NOMO-1 (cell line): Measurements from ENCODE around the gene WDR46.

Experiments used
- DNase-seq, 2 experiments: peaks; one replicate each; lab custom pipeline; 2025; ENCODE audit not compliant: unreplicated experiment in 2 of 2; lab: John Stamatoyannopoulos, UW

WDR46 gene

GRCh38 chr6:33288921-33289783 is at the start of gene WDR46, which contains the start of gene PFDN6:
WDR46 (minus strand) TSS chr6:33289239; CDS start chr6:33289170, 69 bp downstream.
PFDN6 (plus strand) TSS chr6:33289601; CDS start chr6:33289857, 256 bp downstream.
- peak; percentile 89 to 95 for DNase-seq

- no peak for DNase-seq
Measured at GRCh38 chr6:33336495-33336894, 47.5 kb upstream of the WDR46 start.

- DNase-seq: no peak
Measured at GRCh38 chr6:33335916-33336315, 46.9 kb upstream of the WDR46 start.

- no peak for DNase-seq
Measured at GRCh38 chr6:33333666-33334065, 44.6 kb upstream of the WDR46 start.

GRCh38 chr6:33330736-33331135 is 41.7 kb upstream of the WDR46 start:
- no peak for DNase-seq

- DNase-seq: no peak
Measured at GRCh38 chr6:33329058-33329457, 40.0 kb upstream of the WDR46 start.

GRCh38 chr6:33324125-33324524 is 35.1 kb upstream of the WDR46 start:
- DNase-seq: peak in 1 of 2 experiments; percentile 34

- no peak for DNase-seq
Measured at GRCh38 chr6:33323623-33323948, 34.5 kb upstream of the WDR46 start.

- no peak for DNase-seq
Measured at GRCh38 chr6:33321227-33321626, 32.2 kb upstream of the WDR46 start.

- no peak for DNase-seq
Measured at GRCh38 chr6:33320315-33321181, 31.5 kb upstream of the WDR46 start.

GRCh38 chr6:33319939-33320314 is 30.9 kb upstream of the WDR46 start:
- no peak for DNase-seq

GRCh38 chr6:33318426-33319073 is 29.5 kb upstream of the WDR46 start:
- DNase-seq: no peak

- peak; percentile 93 to 98 for DNase-seq
Measured at GRCh38 chr6:33317669-33318425, 28.8 kb upstream of the WDR46 start, which contains the start of gene ZBTB22. ZBTB22 (minus strand) TSS chr6:33317744; CDS start chr6:33316916, 828 bp downstream.

- DNase-seq: peak in 1 of 2 experiments; percentile 24
Measured at GRCh38 chr6:33317419-33317668, 28.3 kb upstream of the WDR46 start.

- peak in 1 of 2 experiments; percentile 10 for DNase-seq
Measured at GRCh38 chr6:33316603-33317418, 27.8 kb upstream of the WDR46 start.

GRCh38 chr6:33315793-33316602 is 27.0 kb upstream of the WDR46 start:
- DNase-seq: no peak

GRCh38 chr6:33314943-33315792 is 26.1 kb upstream of the WDR46 start:
- peak in 1 of 2 experiments; percentile 53 for DNase-seq

GRCh38 chr6:33314515-33314942 is 25.5 kb upstream of the WDR46 start:
- DNase-seq: peak; percentile 51 to 71
